Effector memory CD4-positive, alpha-beta T cell (primary cell): ENCODE data around the gene PGAM1.
"Not testable (repeated sequence)": the region's sequence is repeated elsewhere in the genome, so short reads cannot be mapped to it uniquely, and the experiment has no call there.

ENCODE experiments used
- DNase-seq, 3 donors: peaks; one replicate each; pipeline ENCODE4 v3.0.0-alpha.2; 2020
- H3K27ac ChIP-seq: 2 replicates; pipeline ENCODE4 v1.7.0; 2013; ENCODE audit warnings: mild to moderate bottlenecking, low read length, moderate library complexity; ENCODE audit not compliant: insufficient read depth, poor library complexity, severe bottlenecking
- H3K27me3 ChIP-seq: replicated peaks from 2 replicates; pipeline ENCODE4 v1.7.0; 2013; ENCODE audit warnings: mild to moderate bottlenecking, low read length; ENCODE audit not compliant: insufficient read depth, control insufficient read depth, poor library complexity, severe bottlenecking
- H3K36me3 ChIP-seq: 2 replicates; pipeline ENCODE4 v1.7.0; 2013; ENCODE audit warnings: mild to moderate bottlenecking, low read length, moderate library complexity; ENCODE audit not compliant: control insufficient read depth, insufficient read depth
- H3K4me1 ChIP-seq: 2 replicates; pipeline ENCODE4 v1.7.0; 2013; ENCODE audit warnings: low read length, mild to moderate bottlenecking; ENCODE audit not compliant: control insufficient read depth, insufficient read depth, poor library complexity, severe bottlenecking
- H3K4me3 ChIP-seq: 2 replicates; pipeline ENCODE4 v1.7.0; 2013; ENCODE audit warnings: low read length, low read depth, mild to moderate bottlenecking; ENCODE audit not compliant: insufficient read depth, poor library complexity, severe bottlenecking
- H3K9me3 ChIP-seq: 2 replicates; pipeline ENCODE4 v1.7.0; 2013; ENCODE audit warnings: mild to moderate bottlenecking, low read length, moderate library complexity; ENCODE audit not compliant: control insufficient read depth

PGAM1 gene

DNA sequence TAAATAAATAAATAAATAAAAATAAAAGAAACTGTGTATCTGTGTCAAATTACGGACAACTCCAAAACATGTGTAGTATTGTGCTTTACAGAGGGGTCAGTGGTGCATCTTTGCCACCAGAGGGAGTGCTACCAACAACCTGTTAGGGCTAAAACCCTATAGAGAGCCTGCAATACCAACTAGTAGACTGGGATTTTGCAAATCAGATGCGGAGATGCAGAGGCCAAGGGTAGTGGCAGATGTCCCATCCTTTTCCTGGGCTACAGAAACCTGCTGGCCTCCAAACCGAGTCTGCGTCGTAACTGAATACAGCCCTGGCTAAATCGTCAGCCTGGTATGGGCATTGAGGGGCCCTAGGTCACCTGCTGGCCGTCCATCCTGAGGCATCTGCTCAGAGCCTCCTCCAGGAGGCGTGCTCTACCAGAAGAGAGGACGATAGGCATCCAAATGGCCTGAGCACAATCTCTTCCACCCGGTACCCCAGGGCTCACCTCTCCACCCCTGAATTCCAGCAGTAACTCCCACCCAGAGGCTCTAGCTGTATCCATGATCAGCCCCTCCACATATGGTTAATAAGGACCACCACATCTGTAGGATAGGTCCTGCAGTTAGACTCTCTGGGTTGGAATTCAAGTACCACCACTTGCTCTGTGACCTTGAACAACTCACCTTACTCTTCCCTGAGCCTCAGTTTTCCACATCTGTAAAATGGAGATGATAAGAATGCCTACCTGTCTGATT is 18.6 kb upstream of the PGAM1 start:
- Histone ChIP-seq H3K4me3 (peak overlapping the region; percentile 53), H3K36me3 (no peaks in the 10 kb centered on the region), H3K9me3 (no peaks in the 10 kb centered on the region), H3K4me1 (peaks cover 5% of the 10 kb centered on the region), H3K27me3 (no peaks in the 10 kb centered on the region), H3K27ac (peak overlapping the region; percentile 41)
- DNase-seq: peak in 2 of 3 donors; percentile 51 to 52

DNA sequence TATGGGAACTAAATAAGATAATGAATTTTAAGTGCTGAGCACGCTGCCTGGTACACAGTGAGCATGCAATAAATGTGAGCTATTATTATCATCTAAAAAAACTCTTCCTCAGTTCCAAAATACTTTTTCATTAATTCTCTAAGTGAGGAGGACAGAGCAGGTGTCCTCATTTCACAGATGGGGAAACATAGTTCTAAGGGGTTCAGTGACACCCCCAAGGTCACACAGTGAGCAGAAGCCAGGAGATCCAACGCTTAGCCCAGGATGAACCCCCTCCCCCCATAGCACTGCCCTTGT is 18.1 kb upstream of the PGAM1 start:
- no peak overlapping the region for H3K27ac ChIP-seq
- H3K4me3 ChIP-seq: no peak overlapping the region
- no peak for DNase-seq
- H3K27me3 ChIP-seq: no peaks in the 10 kb centered on the region
- no peaks in the 10 kb centered on the region for H3K9me3 ChIP-seq
- peaks cover 5% of the 10 kb centered on the region for H3K4me1 ChIP-seq
- no peaks in the 10 kb centered on the region for H3K36me3 ChIP-seq

DNA sequence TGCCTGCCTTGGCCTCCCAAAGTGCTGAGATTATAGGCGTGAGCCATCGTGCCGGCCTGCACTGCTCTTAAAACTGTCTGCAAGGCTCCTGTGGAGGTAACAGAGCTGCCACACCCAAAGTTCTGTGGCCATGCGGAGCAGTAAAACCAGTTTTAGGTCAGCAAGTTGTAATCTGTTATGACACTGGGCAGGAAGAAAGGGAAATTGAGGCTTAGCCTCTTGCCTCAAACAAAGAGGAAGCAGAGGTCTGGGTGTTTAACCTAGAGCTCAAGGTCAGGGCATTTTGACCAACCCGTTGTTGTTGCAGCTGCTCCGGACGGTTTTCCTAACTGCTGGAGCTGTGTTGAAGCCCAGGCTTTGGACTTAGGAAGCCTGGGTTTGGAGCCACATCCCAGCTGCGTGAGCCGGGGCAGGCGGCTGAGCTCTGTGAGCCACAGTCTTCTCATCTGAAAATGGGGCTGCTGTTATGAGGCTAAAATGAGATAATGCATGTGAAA is 17.4 kb upstream of the PGAM1 start:
- no peaks in the 10 kb centered on the region for H3K9me3 ChIP-seq
- no peak overlapping the region for H3K4me3 ChIP-seq
- no peaks in the 10 kb centered on the region for H3K27me3 ChIP-seq
- H3K4me1 ChIP-seq: peaks cover 5% of the 10 kb centered on the region
- H3K36me3 ChIP-seq: no peaks in the 10 kb centered on the region
- H3K27ac ChIP-seq: no peak overlapping the region
- no peak for DNase-seq

DNA sequence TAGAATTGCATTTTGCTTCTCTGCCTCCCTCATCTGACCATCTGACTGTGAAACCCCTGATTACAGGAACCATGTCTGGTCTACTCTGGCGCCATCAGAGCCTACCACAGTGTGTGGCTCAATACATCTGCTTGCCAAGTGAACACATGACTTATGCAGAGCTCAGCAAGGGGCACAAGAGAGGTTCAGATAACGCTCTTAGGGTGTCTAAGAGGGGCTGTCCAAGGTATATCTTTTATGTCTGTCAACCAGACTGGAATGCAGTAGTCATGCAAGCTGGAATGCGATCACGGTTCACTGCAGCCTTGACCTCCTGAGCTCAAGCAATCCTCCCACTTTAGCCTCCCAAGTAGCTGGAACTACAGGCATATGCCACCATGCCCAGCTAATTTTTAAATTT is 14.6 kb upstream of the PGAM1 start:
- H3K4me3 ChIP-seq: no peak overlapping the region
- H3K27me3 ChIP-seq: no peaks in the 10 kb centered on the region
- no peak overlapping the region for H3K27ac ChIP-seq
- no peaks in the 10 kb centered on the region for H3K36me3 ChIP-seq
- peaks cover 15% of the 10 kb centered on the region for H3K4me1 ChIP-seq
- no peak for DNase-seq
- H3K9me3 ChIP-seq: no peaks in the 10 kb centered on the region

DNA sequence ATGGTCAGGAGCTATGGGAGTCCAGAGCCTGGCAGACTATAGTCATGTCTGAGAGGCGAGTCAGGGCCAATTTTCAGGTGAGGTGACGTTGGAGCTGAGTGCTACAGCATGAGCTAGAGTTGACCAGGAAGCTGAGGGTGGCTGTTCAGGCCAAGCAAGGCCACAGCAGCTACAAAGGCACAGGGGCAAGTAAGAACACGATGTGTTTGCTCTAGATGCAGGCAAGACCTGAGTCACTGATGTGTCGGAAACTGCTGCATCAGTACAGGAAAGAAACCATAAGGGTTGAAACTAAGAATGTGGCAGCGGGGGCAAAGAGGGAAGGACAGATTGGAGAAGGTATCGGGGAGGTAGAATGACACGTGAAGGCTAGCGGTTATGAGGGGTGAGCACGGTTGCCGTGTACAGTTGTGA is 13.1 kb upstream of the PGAM1 start:
- Histone ChIP-seq H3K27me3 (no peaks in the 10 kb centered on the region), H3K4me3 (no peak overlapping the region), H3K36me3 (no peaks in the 10 kb centered on the region), H3K9me3 (no peaks in the 10 kb centered on the region), H3K4me1 (peaks cover 15% of the 10 kb centered on the region), H3K27ac (no peak overlapping the region)
- DNase-seq: no peak

DNA sequence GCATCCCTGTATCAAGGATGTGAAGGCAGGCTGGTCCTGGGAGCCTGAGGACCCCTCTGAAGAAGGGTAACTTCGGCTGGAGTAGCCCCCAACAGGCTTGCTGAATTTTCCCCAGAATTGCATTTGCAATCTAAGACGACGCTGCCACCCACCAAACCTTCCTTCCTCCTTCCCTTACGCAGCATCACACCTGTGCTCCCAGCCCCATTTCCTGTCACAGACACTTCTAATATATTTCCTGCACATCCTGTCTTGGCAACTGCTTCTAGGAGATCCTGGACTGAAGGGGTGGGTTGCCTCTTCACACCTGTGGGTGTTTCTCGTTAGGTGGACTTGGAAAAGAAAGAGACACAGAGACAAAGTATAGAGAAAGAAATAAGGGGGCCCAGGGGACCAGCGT is 9.4 kb upstream of the PGAM1 start:
- Histone ChIP-seq H3K27me3 (no peaks in the 10 kb centered on the region), H3K36me3 (no peaks in the 10 kb centered on the region), H3K4me3 (no peak overlapping the region), H3K27ac (no peak overlapping the region), H3K9me3 (no peaks in the 10 kb centered on the region), H3K4me1 (peaks cover 21% of the 10 kb centered on the region)
- DNase-seq: no peak

DNA sequence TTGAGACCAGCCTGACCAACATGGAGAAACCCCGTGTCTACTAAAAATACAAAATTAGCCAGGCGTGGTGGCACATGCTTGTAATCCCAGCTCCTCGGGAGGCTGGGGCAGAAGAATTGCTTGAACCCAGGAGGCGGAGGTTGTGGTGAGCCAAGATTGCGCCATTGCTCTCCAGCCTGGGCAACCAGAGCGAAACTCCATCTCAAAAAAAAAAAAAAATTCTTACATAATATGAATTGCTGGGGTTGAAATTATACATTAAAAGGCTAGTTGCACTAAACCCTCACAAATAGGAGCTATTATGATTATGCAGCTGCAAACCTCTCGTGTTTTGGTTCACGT is 2.3 kb upstream of the PGAM1 start:
- not testable (repeated sequence) for H3K9me3 ChIP-seq, H3K27ac ChIP-seq, H3K27me3 ChIP-seq, DNase-seq, H3K36me3 ChIP-seq, H3K4me3 ChIP-seq
- H3K4me1 ChIP-seq: peaks cover 33% of the 10 kb centered on the region

DNA sequence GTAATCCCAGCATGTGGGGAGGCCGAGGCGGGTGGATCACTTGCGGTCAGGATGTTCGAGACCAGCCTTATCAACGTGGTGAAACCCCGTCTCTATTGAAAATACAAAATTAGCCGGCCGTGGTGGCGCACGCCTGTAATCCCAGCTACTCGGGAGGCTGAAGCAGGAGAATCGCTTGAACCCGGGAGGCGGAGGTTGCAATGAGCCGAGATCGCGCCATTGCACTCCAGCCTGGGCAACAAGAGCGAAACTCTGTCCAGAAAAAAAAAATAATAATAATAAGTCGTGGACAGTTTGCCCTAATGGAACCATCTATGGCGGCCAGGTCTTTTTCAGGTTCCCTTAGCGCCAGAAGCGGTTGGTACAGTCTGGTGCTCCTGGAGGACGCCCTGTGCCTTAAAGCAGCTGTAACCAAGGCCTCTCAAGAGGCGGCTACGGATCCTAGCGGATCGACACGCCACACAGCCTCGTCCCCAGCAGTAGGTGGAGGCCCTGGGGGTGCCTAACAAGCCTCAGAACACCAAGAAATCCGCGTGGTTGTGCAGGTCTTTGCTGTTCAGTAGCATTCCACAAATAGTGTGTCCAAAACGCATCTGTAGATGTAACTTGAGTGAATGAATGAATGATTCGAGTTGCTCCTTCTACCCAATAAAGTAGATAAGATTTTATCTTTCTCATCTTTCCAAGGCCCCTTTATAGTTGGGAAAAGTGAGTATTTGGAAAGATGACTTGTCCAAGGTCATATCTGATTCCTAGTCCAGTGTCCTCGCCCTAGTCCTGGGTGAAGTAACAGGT is 982 bp downstream of the PGAM1 start:
- peaks cover 22% of the 10 kb centered on the region for H3K36me3 ChIP-seq
- peak overlapping the region; percentile 85 for H3K4me3 ChIP-seq
- H3K27me3 ChIP-seq: no peaks in the 10 kb centered on the region
- peak overlapping the region; percentile 81 for H3K27ac ChIP-seq
- no peak for DNase-seq
- no peaks in the 10 kb centered on the region for H3K9me3 ChIP-seq
- peaks cover 27% of the 10 kb centered on the region for H3K4me1 ChIP-seq

DNA sequence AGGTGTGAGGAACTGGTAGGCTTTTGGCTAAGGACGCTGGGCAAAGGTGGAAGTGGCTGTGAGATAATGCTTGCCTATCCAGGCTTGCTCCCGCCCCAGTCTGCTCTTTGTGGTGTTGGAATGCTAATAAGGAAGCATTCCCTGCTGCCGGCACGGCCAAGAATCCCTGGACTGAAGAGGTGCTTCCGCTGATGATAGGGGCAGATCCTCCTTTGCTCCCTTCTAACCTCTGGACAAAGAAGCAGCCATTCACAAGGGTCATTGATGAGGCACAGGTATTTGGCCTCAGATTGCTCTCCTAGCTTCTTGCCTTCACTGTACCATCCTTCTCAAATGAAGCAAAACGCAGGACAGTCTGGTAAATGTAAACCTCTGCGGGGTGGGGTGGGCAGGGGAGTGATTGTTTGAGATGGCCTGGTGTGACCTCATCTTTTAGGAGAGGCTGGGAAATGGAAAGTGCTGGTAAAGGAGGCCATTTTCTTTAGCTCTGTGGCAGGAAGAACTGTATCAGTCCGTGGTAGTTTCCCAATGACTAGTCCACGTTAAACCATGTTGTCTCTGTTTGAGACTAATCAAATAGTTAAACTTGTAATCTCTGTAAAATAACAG is 1.7 kb downstream of the PGAM1 start:
- Histone ChIP-seq H3K4me1 (peaks cover 27% of the 10 kb centered on the region), H3K27me3 (no peaks in the 10 kb centered on the region), H3K27ac (peak overlapping the region; percentile 81), H3K4me3 (peak overlapping the region; percentile 85), H3K9me3 (no peaks in the 10 kb centered on the region), H3K36me3 (peaks cover 25% of the 10 kb centered on the region)
- no peak for DNase-seq

DNA sequence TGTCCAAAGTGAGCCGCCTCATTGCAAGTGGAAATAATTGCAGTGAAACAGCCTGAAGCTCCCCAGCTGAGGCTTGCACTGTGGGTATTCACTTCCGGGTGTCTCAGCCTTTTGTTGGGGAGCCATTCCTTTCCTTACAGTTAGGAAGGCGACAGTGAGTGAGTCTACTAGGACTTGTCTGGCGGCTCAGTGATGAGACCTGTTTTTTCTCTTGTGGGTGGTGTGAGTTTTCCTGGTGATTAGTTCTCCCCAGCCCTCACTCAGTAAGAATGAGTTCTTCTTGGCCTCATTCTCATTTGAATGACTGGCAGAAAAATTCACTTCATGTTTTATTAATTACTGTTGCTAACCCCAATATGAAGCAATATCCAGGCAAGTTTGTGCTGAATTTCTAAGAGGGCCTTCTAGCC is 2.6 kb downstream of the PGAM1 start:
- H3K9me3 ChIP-seq: no peaks in the 10 kb centered on the region
- H3K36me3 ChIP-seq: peaks cover 29% of the 10 kb centered on the region
- peak in 1 of 3 donors; percentile 25 for DNase-seq
- H3K27me3 ChIP-seq: no peaks in the 10 kb centered on the region
- peaks cover 27% of the 10 kb centered on the region for H3K4me1 ChIP-seq
- peak overlapping the region; percentile 81 for H3K27ac ChIP-seq
- peak overlapping the region; percentile 5 for H3K4me3 ChIP-seq
